GM21381 (cell line): ENCODE measurements around the gene ASIC1.

ENCODE experiments used
- ATAC-seq: cut with Tn5 transposase; IDR thresholded peaks from one replicate; pipeline ENCODE4 v1.9.1; 2021; ENCODE audit warnings: mild to moderate bottlenecking, moderate library complexity; ENCODE audit not compliant: unreplicated experiment

Gene ASIC1

GRCh38 chr12:50040657-50041056 is 16.7 kb upstream of the ASIC1 start:
- ATAC-seq, result no peak

GRCh38 chr12:50041062-50041860 is 16.1 kb upstream of the ASIC1 start:
- no peak for ATAC-seq

GRCh38 chr12:50041962-50042361 is 15.4 kb upstream of the ASIC1 start:
- ATAC-seq, result no peak

- ATAC-seq, result no peak
These were observed 14.7 kb upstream of the ASIC1 start for GRCh38 chr12:50042693-50043092.

- no peak for ATAC-seq
These were observed 14.1 kb upstream of the ASIC1 start for GRCh38 chr12:50043308-50043707.

- ATAC-seq, result no peak
These were observed 13.5 kb upstream of the ASIC1 start for GRCh38 chr12:50043854-50044253.

- ATAC-seq, result no peak
These were observed 9.6 kb upstream of the ASIC1 start for GRCh38 chr12:50047693-50048250.

- ATAC-seq, result no peak
These were observed 7.9 kb upstream of the ASIC1 start for GRCh38 chr12:50049254-50050118.

GRCh38 chr12:50050119-50050385 is 7.3 kb upstream of the ASIC1 start:
- no peak for ATAC-seq

- no peak for ATAC-seq
These were observed 6.8 kb upstream of the ASIC1 start for GRCh38 chr12:50050410-50051098.

GRCh38 chr12:50051101-50051806 is 6.1 kb upstream of the ASIC1 start:
- ATAC-seq, result no peak

- ATAC-seq, result no peak
These were observed 4.9 kb upstream of the ASIC1 start for GRCh38 chr12:50052544-50052943.

- ATAC-seq, result no peak
These were observed 4.4 kb upstream of the ASIC1 start for GRCh38 chr12:50052964-50053363.

GRCh38 chr12:50053583-50053982 is 3.8 kb upstream of the ASIC1 start:
- ATAC-seq, result no peak

GRCh38 chr12:50055831-50056638 is 1.4 kb upstream of the ASIC1 start:
- no peak for ATAC-seq

- ATAC-seq, result no peak
These were observed 788 bp upstream of the ASIC1 start for GRCh38 chr12:50056639-50056976.

- ATAC-seq, result no peak
These were observed 687 bp downstream of the ASIC1 start for GRCh38 chr12:50057896-50058670.

- ATAC-seq, result no peak
These were observed 1.4 kb downstream of the ASIC1 start for GRCh38 chr12:50058743-50059312.
